ENCODE data around the gene TRIM41. TPM values are rescaled to one million over a fixed set of nuclear protein-coding genes. Genes with fewer than 3 reads are reported as not detected.

The TRIM41 gene
- polyA plus RNA-seq, 3 donors = 30.5 to 35.2 (median 32.2) TPM

DNA sequence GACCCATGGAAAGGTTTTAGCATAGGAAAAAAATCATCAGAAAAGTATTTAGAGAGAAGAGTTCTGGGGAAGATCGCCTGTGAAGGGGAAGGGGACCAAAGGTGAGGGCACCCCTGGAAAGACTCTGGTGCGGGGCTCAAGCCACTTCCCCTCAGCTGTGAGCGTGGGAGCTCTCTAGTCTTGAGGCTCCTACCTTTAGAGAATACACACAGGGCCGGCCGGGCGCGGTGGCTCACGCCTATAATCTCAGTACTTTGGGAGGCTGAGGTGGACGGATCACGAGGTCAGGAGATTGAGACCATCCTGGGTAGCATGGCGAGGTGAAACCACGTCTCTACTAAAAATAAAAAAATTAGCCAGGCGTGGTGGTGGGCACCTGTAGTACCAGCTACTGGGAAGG, 6.9 kb downstream of the TRIM41 start:
- no peak for DNase-seq (ENCODE audit: low read depth in 3 of 3, low spot score in 2 of 3)

DNA sequence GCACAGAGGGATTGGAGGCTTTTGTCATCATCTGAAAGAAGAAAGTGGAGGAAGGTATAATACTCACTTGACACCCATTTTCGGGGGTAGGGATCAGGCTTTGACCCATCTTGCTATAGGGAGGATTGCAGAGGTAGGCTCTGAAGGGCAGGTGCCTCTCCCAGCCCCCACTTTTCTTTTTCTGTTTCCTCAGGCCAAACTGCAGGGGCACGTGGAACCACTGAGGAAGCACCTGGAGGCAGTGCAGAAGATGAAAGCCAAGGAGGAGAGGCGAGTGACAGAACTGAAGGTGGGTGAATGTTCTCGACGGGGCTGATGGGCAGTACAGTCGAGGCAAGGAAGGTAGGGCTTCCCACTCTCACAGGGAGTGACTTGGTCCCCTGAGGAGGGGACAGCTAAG, 7.5 kb downstream of the TRIM41 start:
- DNase-seq (ENCODE audit: low read depth in 3 of 3, low spot score in 2 of 3) = no peak

DNA sequence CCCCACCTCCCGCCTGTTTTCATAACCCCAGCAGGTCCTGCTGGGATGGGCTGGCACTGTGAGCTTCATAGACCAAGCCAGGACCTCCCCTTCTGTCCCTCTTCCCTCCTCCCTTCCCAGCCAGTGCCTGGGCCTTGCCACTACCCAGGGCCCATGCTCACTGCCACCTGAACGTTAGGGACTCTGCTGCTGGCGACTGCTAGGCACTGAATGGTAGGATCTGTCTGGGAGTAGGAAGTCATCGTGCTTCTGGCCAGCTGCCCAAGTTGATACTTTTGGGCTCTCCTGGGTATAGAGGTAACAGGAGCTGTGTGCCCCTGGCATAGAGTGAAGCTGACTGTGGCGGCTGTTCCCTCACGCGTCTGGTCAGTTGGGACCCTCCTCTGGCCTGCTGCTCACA, 8.4 kb downstream of the TRIM41 start:
- no peak for DNase-seq (ENCODE audit: low read depth in 3 of 3, low spot score in 2 of 3)

DNA sequence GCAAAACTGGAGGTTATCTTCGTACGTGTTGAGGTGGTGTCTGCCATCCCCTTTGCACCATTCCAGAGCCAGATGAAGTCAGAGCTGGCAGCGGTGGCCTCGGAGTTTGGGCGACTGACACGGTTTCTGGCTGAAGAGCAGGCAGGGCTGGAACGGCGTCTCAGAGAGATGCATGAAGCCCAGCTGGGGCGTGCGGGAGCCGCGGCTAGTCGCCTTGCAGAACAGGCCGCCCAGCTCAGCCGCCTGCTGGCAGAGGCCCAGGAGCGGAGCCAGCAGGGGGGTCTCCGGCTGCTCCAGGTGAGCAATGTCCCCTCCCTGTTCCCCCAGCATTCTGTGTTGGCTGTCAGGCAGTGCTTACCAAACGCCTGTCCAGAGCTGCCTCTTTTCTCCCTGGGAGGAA, 9.5 kb downstream of the TRIM41 start:
- no peak for DNase-seq (ENCODE audit: low read depth in 3 of 3, low spot score in 2 of 3)

DNA sequence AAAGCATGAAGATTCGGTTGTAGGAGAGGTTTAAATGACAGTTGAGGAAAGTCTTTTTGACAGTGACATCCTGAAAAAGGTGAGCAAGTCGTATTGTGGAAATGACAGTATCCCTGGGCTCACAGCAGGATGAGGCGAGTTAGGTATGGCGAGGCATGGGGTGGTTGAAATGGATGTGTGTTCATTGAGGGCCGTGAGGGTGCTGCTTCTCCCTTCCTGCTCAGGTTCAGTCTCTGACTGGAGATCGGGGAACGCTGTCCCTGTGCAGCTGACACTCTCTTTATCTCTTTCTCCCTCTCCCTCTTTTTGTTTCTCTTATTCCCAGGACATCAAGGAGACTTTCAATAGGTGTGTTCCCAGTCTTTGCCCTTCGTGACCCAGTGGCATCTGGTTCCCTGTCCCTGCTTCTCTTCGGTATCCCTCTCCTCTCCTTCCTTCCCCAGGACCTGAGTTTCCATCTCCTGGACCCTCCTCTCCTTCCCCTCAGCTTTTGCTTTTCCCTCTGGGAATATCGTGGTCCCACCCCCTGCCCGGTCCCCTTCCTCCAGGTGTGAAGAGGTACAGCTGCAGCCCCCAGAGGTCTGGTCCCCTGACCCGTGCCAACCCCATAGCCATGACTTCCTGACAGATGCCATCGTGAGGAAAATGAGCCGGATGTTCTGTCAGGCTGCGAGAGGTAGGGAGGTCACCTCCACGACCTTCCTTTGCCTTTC, 10.2 kb downstream of the TRIM41 start:
- DNase-seq (ENCODE audit: low read depth in 3 of 3, low spot score in 2 of 3) = no peak

DNA sequence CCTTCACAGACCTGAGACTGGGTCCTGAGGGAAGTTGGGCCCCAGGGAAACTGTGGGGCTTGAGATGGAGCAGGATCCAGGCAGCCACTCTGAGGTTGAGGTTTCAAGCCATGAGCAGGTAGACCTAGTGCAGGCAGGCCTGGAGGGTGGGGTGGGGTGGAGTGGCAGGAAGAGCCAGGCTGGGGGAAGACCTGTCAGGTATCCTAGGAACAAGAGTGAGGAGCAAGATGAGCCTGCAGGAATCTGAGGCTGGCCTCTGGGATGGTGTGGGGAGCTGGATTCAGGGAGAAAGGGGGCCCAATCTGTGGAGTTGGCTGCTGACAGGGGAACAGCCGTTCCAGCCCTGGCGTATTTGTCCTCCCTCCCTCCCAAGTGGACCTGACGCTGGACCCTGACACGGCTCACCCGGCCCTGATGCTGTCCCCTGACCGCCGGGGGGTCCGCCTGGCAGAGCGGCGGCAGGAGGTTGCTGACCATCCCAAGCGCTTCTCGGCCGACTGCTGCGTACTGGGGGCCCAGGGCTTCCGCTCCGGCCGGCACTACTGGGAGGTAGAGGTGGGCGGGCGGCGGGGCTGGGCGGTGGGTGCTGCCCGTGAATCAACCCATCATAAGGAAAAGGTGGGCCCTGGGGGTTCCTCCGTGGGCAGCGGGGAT, 10.8 kb downstream of the TRIM41 start:
- no peak for DNase-seq (ENCODE audit: low read depth in 3 of 3, low spot score in 2 of 3)

DNA sequence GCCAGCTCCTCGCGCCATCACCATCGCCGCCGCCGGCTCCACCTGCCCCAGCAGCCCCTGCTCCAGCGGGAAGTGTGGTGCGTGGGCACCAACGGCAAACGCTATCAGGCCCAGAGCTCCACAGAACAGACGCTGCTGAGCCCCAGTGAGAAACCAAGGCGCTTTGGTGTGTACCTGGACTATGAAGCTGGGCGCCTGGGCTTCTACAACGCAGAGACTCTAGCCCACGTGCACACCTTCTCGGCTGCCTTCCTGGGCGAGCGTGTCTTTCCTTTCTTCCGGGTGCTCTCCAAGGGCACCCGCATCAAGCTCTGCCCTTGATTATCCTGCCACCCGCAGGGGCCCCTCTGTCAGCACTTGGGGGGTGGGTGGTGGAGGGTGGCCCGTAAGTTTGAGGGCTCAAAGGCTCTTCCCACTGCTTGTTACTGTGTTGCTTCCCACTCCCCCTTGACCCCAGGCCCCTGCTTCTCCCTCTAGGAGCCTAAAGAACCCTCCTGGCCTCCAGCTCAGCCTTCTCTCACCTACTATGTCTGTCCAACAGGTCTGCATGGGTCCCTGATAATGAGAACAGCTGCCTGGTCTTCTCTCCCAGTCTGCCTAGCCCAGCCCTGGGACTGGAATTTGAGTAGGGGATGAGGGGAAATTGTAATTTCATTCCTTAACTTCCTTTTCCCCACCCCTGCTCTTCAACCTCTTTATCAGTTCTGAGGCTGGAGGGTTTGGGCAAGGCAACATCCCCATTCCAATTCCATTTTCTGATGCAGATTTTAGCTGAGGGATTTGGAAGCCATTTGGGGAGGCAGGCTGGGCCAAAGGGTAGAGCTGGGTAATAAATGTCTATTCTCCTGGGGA, 11.6 kb downstream of the TRIM41 start:
- no peak for DNase-seq (ENCODE audit: low read depth in 3 of 3, low spot score in 2 of 3)

DNA sequence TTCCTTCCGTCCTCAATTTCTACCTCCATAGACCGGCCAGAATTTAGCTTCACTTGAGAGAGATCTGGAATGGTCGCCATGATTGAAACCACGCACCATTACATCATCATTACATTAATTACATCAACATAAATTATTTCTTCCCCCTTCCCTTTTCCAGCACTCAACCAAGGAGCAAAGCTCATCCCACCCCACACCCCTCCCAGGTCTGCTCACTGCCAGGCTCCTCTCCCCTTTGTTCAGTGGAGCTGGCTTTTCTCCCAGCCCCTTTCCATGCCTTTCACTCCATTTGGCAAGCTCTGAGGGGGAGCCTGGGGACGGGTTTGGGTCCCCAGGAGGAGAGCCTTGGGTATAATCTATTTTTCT, 12.2 kb downstream of the TRIM41 start:
- DNase-seq (ENCODE audit: low read depth in 3 of 3, low spot score in 2 of 3) = no peak

DNA sequence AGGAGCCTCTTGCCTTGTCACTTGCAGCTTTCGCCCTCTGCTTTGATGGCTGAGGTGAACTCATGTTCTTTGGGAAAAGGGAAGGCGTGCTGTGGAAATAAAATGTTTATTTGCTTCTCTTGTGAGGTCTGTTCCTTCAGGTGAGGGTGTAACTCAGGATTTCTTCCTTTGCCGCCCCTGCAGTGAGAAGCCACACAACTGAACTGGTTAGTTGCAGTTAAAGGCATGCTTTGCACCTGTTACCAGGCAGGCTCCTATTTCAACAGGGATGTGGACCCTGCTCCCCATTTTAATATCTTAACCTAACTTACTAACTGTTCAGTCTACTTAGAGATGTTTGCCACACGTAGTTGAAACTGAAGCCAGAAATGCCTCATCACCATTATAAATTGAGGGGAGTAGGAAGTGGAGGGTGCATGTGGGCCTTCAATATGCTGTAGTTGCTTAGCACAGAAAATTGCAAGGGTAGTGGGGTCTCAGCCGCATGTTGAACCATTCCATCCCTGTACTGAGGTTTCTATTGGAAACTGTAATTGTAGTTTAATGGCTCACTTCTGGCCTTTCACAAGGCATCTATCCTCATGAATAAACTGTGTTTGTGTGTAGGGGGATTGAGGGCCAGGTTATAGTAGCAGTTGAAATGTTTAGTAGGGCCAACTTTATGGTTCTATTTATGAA, 12.7 kb downstream of the TRIM41 start:
- no peak for DNase-seq (ENCODE audit: low read depth in 3 of 3, low spot score in 2 of 3)

DNA sequence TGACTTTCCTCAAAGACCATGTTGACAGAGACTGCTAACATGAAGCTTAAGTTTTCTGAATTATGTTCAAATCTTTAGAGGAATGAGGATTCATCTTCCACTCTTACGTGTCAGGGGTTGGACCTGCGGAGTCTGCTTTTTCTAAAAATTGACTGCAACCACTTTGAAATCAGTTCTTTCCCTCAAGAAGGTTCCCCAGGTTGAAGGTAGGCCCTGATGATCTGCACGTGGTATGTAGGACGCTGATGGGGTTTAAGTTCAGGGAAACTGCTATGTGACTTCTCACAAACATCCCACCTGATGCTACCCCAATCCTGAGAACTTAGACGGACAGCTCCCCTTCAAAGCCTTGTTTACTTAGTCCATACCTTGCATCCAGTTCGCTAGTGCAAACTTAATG, 13.4 kb downstream of the TRIM41 start:
- no peak for DNase-seq (ENCODE audit: low read depth in 3 of 3, low spot score in 2 of 3)

DNA sequence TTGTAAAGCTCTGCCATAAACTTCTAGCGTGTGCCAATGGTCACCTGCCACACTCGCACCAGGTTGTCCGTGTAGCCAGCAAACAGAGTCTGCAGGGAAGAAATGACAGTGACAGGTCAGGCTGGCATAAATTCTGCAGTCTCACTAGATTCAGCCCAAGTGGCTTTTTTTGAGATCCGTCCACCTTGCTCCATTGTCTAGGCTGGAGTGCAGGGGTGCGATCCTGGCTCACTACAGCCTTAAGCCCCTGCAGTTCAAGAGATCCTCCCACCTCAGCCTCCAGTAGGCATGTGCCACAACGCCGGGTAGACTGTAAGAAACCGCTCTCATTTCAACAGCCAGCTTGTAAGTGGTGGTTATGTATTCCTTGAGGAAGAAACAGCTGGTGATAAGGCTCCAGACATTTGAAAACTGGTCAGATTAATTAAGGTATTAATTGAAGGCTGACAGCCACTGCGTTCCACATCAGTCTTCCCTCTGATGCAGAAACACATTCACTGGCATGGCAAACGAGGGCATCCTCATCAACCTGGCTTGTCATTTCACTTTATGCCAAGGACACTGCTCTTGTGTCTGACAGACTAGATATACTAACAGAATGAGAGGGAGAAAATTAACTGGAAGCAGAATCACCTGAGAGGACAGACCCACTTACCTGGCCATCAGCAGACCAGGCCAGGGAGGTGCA, 14.0 kb downstream of the TRIM41 start:
- no peak for DNase-seq (ENCODE audit: low read depth in 3 of 3, low spot score in 2 of 3)

DNA sequence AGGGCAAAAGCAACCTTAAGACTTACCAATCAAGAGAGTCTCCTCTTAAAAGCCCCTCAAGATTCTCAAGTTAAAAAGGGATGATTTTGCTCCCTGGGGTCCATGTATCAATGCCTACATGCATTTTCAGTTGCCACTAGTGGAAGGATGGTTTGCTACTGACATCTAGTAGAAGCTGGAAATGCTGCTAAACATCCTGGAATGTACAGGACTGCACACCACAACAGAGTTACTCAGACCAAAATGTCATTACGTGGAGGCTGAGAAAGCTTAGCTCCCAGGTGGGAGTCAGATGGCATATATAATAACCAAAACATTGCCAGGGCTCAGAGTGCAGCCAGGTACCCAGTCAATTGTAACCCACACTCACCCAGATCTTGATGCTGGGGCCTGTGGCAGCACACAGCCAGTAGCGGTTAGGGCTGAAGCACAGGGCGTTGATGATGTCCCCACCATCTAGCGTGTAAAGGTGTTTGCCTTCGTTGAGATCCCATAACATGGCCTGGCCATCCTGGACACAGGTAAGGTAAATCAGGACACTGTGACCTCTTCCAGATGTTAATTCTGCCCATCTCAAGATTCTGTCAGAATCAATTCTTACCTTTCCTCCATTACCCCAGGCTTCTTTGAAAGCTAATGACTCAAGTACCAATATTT, 14.8 kb downstream of the TRIM41 start:
- DNase-seq (ENCODE audit: low read depth in 3 of 3, low spot score in 2 of 3) = no peak

DNA sequence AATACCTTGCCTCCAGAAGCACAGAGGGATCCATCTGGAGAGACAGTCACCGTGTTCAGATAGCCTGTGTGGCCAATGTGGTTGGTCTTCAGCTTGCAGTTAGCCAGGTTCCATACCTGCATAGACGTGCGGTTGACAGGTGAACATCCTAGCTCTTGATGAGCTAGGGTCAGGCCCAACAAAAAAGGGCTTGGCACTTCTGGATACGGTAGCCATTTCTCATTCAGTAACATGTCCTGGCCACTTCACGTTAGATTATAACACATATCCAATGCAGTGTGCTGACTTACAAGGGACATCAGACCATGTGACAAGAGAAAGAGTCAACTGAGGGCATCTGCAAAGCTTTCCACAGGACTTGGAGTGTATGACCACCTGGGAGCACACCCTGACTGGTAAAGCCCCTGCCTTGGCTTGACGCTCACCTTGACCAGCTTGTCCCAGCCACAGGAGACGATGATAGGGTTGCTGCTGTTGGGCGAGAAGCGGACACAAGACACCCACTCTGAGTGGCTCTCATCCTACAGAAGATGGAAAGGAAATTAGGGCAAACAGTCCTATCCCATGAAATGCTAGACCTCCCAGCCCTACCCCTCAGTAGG, 16.1 kb downstream of the TRIM41 start:
- no peak for DNase-seq (ENCODE audit: low read depth in 3 of 3, low spot score in 2 of 3)

DNA sequence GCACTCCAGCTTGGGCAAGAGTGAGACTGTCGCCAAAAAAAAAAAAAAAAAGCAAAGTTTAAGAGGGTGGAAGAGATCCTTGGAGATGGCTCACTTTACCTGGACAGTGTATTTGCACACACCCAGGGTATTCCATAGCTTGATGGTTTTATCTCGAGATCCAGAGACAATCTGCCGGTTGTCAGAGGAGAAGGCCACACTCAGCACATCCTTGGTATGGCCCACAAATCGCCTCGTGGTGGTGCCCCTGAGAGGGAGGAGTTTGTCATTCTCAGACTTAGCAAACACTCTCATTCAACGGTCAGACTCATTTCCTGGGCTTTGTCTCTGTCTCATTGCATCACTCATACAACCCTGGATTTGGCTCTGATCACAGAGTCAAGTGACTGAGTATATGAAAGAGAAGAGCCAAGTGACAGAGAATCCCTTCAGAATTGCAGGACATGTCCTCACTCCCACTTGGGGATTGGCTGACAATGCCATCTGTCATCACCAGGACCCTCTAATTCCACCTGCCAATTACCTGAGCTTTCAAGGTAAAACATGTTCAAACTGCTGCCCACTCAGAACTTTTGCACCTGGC, 18.4 kb downstream of the TRIM41 start:
- DNase-seq (ENCODE audit: low read depth in 3 of 3, low spot score in 2 of 3) = no peak

DNA sequence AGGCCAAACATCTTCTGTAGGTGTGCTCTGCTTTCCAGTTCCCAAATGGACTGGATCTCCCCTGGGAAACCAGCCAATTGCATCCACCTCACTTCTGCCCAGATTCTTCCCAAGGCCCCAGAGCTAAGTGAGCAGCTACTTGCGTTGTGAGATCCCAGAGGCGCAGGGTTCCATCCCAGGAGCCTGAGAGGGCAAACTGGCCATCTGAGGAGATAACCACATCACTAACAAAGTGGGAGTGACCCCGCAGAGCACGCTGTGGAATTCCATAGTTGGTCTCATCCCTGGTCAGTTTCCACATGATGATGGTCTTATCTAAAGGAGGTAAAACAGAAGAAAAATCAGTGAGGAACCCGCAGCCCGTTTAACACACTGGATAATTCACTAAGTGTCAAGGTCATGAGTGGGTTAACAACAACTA, 19.0 kb downstream of the TRIM41 start:
- no peak for DNase-seq (ENCODE audit: low read depth in 3 of 3, low spot score in 2 of 3)

DNA sequence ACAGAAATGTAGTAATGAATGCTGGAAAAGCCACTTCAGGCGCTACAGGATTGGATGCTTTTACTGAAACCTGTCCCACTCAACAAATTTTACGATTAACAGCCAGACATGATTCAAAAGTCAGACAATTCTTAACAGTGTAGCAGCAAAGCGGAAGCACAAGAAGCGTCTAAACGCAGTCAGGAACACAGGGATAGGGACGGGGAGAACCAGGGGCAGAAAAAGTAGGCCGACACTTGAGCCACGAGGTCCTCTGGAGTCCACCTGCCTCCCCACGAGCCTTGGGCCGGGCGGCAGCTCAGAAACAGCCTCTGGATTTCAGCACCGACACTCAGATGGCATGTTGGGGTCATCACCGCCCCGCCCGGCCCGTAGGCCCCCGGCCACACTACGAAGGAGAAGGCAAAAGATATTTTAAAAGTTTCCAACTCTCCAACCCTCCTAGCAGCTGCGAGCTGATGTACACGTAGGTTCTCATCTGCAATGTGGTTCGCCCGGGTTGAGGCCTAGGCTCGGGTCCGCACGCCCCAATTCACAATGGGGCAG, 20.0 kb downstream of the TRIM41 start:
- DNase-seq (ENCODE audit: low read depth in 3 of 3, low spot score in 2 of 3) = no peak

DNA sequence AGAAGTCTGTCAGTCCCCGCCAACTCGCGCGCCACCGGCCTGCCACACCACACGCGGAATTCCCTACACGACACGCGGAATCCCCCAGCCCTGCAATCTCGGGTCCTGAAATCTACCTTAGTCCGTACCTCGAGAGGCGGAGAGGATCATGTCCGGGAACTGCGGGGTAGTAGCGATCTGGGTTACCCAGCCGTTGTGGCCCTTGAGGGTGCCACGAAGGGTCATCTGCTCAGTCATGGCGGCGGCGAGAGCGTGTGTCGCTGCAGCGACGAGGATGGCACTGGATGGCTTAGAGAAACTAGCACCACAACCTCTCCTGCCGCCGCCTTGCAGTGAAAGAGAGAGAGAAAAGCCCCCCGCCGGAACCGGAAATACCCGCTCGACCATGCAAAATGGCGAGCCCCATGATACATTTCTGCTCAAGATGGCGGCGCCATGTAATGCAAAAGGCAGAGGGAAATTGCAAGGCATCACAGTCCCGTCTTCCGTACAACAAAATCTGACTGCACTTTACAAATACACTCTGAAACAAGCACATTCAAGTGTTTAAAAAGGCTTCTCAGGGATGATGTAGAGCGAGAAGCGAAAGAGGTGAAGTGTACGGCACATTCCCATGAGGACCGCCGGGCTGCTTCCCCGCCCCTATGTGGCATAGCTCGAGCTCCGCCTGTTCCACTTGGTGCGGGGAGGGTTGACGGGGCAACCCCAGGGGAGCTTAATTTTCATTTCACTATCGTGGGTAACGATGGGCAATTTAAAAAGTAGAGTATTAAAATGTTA, 20.7 kb downstream of the TRIM41 start, which contains the start of gene RACK1:
Gene RACK1 (minus strand): TSS at position 343 of the 780 bp plus-strand sequence. CDS start 106 bp downstream, at position 237.
- peak; percentile 90 to 97 (median 93) for DNase-seq (ENCODE audit: low read depth in 3 of 3, low spot score in 2 of 3)

All from right renal cortex interstitium (tissue), 3 donors.